Measurements from ENCODE around the gene RPUSD1.

RPUSD1 gene

DNA sequence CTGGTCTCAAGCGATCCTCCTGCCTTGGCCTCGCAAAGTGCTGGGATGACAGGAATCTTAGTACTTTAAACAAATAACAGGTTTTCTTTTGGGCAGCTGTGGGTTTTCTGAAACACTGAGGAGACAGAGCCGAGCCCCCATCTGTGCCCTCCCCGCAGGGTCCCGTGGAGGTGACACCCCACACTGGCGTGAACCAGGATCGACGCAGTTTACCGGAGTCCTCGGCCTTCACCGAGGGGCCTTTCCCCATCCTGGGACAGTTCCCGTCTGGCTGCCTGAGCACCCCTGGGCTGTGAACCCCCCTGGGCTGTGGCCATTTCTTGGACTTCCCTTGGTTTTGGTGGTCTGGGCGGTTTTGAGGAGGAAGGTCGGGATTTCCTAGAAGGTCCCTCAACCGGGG is 27.7 kb upstream of the RPUSD1 start:
- no peaks in the 10 kb centered on the region for H3K4me1 ChIP-seq
- no peaks in the 10 kb centered on the region for H3K36me3 ChIP-seq
- peaks cover 54% of the 10 kb centered on the region for H3K27me3 ChIP-seq

DNA sequence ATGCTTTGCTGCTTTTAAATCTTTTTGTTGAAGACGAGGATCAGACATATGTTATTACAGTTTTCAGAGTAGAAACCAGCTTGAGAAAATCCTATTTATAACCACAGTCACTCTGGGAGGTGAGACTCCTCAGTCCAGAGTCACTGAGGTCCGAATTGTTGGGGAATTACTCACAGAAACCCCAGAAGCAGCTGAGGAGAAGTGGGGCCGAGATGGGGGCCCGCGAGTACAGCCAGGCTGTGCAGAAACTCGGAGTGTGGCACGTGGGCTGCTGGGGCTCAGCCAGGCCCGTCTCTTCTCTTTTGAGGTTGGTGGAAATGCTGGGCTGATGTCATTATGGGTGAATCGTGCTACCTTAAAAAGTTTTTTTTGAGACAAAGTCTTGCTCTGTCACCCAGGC is 26.8 kb upstream of the RPUSD1 start:
- DNase-seq: no peak
- TF ChIP-seq, protein P1, sequence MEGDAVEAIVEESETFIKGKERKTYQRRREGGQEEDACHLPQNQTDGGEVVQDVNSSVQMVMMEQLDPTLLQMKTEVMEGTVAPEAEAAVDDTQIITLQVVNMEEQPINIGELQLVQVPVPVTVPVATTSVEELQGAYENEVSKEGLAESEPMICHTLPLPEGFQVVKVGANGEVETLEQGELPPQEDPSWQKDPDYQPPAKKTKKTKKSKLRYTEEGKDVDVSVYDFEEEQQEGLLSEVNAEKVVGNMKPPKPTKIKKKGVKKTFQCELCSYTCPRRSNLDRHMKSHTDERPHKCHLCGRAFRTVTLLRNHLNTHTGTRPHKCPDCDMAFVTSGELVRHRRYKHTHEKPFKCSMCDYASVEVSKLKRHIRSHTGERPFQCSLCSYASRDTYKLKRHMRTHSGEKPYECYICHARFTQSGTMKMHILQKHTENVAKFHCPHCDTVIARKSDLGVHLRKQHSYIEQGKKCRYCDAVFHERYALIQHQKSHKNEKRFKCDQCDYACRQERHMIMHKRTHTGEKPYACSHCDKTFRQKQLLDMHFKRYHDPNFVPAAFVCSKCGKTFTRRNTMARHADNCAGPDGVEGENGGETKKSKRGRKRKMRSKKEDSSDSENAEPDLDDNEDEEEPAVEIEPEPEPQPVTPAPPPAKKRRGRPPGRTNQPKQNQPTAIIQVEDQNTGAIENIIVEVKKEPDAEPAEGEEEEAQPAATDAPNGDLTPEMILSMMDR (IDR thresholded peaks at IDR 0.05; ENCODE audit: low read depth, low read length): no peak
- Histone ChIP-seq H3K4me1 (no peaks in the 10 kb centered on the region), H3K9me3 (no peaks in the 10 kb centered on the region), H3K27me3 (peaks cover 45% of the 10 kb centered on the region), H3K36me3 (no peaks in the 10 kb centered on the region), H3K4me3 (ENCODE audit: low read depth, low read length) (no peak overlapping the region)

More for the DNA sequence above, 27.7 kb upstream of the RPUSD1 start:
- DNase-seq: no peak
- TF ChIP-seq, protein P1 (IDR thresholded peaks at IDR 0.05; ENCODE audit: low read depth, low read length): no peak
- Histone ChIP-seq H3K9me3 (no peaks in the 10 kb centered on the region), H3K4me3 (ENCODE audit: low read depth, low read length) (no peak overlapping the region)

DNA sequence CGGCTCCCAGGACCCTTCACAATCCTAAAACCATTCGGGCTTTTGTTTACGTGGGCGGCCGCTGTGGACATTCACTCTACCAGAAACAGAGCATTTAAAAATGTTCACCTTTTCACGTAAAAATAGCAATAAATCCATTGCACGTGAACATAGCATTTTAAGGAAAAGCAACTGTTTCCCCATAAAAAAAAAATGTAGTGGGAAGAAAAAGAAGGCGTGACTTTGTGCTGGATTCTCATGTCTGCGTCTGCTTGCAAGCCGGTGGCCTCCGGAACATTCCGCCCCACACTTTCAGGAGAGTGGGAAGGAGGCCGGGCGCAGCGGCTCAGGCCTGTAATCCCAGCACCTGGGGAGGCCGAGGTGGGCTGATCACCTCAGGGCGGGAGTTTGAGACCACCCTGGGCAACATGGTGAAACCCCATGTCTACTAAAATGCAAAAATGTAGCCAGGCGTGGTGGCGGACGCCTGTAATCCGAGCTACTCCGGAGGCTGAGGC is 25.8 kb upstream of the RPUSD1 start:
- Histone ChIP-seq H3K27me3 (peaks cover 35% of the 10 kb centered on the region), H3K9me3 (no peaks in the 10 kb centered on the region), H3K4me1 (no peaks in the 10 kb centered on the region), H3K4me3 (ENCODE audit: low read depth, low read length) (no peak overlapping the region), H3K36me3 (no peaks in the 10 kb centered on the region)
- TF ChIP-seq, protein P1 (IDR thresholded peaks at IDR 0.05; ENCODE audit: low read depth, low read length): no peak
- DNase-seq: no peak

DNA sequence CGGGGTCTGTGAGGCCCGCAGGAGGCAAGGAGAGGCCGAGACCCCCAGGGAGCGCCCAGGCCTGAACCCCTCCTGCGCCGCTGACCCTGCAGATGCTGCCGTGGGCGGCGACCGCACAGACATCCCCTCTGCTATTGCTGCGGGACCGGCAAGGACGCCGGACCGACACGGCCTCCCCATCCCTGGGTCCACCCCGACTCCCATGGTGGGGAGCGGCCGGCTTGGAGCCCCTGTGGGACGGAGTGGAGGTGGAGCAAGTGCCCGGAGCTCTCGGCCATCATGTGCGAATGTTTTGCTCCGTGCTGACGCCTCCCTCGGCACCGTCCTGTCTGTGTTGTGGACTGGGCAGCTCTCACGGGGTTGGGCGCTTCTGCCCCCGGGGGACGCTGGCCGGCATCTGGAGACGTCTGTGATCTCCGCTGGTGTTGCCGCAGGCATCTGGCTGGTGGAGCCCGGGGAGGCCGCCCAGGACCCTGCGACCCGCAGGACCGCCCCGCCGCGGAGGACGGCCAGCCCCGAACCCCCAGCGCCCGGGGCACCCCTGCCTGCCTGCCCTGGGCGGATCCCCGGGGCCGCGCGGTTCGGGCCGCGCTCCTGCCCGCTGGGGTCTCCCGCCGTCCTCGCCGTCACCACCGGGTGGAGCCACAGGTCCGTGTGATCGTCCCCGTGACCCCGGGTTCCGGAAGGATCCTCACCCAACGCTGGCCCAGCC is 25.2 kb upstream of the RPUSD1 start:
- H3K4me3 ChIP-seq (ENCODE audit: low read depth, low read length): no peak overlapping the region
- TF ChIP-seq, protein P1 (IDR thresholded peaks at IDR 0.05; ENCODE audit: low read depth, low read length): peak; percentile 64
- H3K4me1 ChIP-seq: no peaks in the 10 kb centered on the region
- peaks cover 31% of the 10 kb centered on the region for H3K27me3 ChIP-seq
- H3K9me3 ChIP-seq: no peaks in the 10 kb centered on the region
- DNase-seq: peak; percentile 74
- H3K36me3 ChIP-seq: no peaks in the 10 kb centered on the region

DNA sequence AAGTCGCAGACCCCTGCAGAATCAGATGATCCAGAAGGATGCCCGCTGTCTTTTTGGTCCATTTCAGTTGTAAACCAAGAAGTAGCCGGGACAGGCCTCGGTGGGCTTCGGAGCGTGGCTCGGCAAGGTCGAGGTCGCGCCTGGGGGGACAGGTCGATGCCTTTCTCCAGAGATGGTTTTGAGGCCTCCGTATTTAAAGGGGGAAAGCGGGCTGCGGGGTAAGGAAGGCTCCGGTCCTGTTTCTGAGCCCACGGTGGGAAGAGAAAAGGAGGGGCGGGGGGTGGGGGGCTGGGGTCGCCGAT is 19.9 kb upstream of the RPUSD1 start:
- H3K4me1 ChIP-seq: no peaks in the 10 kb centered on the region

More for the DNA sequence above, 19.9 kb upstream of the RPUSD1 start:
- H3K36me3 ChIP-seq: no peaks in the 10 kb centered on the region
- TF ChIP-seq, protein P1 (IDR thresholded peaks at IDR 0.05; ENCODE audit: low read depth, low read length): no peak
- H3K27me3 ChIP-seq: peaks cover 28% of the 10 kb centered on the region
- DNase-seq: no peak
- H3K4me3 ChIP-seq (ENCODE audit: low read depth, low read length): peak overlapping the region; percentile 81
- H3K9me3 ChIP-seq: no peaks in the 10 kb centered on the region
